ENCODE measurements around the gene SLC25A11.

DNA sequence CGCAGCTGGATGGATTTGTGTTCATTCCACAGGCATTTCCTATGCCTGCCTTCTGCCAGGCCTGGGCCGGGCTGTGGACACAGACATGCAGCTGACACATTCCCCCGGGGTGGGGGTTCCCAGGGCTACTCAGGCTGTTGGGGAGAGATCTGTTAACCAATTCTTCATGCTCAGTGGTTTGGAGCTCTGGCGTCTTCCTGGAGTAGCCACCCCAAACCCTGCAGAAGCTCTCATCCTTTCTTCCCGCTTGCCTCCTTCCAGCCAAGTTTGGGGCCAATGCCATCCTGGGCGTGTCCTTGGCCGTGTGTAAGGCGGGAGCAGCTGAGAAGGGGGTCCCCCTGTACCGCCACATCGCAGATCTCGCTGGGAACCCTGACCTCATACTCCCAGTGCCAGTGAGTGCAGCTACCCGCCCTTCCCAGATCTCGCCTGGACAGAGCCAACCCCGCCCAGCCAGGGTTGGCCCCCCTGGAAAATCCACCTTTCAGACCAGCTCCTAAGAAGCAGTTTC lies 13.7 kb upstream of the SLC25A11 start:
- TF ChIP-seq POLR2A (IDR thresholded peaks at IDR 0.05; ENCODE audit: low read depth, low read length) = no peak
- TF ChIP-seq TAF1 (IDR thresholded peaks at IDR 0.05; ENCODE audit: low read depth, low read length) = no peak
- TF ChIP-seq POLR2AphosphoS5 (IDR thresholded peaks at IDR 0.05; ENCODE audit: low read depth, low read length) = no peak
